ENCODE measurements around the gene ITPR1.

DNA sequence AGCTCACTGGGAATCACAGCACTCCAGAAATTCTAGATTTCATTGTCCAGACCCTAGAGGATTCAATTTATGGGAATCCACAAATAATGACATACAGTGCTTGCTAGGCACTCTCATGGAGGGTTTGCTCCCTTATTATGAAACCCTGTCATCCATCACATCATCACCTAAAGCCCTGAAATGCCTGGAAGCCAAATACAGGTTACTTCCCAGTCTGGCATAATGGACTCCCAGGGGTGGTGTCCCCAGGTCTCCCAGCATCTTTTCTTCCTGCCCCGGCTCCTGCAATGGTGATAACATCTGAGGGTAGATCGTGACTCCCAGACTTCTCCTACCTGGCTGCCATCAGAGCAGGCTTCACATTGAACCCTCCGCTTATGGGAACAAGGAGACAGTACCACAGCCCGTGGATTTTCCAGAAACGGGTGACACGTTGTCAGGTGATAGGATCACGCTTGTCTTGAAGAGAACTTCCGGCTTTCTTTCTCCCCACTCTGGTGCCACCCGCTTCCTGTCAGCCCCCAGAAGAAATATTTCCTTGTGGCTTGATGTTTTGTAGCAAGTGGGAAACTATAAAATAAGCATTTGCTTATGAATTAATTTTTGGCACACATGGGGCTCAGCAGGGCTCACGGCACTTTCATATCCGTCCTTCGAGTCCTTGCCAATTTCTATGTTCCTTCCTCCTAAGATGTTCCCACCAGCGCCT is 247.4 kb downstream of the ITPR1 start:
- TF ChIP-seq, protein P1, sequence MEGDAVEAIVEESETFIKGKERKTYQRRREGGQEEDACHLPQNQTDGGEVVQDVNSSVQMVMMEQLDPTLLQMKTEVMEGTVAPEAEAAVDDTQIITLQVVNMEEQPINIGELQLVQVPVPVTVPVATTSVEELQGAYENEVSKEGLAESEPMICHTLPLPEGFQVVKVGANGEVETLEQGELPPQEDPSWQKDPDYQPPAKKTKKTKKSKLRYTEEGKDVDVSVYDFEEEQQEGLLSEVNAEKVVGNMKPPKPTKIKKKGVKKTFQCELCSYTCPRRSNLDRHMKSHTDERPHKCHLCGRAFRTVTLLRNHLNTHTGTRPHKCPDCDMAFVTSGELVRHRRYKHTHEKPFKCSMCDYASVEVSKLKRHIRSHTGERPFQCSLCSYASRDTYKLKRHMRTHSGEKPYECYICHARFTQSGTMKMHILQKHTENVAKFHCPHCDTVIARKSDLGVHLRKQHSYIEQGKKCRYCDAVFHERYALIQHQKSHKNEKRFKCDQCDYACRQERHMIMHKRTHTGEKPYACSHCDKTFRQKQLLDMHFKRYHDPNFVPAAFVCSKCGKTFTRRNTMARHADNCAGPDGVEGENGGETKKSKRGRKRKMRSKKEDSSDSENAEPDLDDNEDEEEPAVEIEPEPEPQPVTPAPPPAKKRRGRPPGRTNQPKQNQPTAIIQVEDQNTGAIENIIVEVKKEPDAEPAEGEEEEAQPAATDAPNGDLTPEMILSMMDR (IDR thresholded peaks at IDR 0.05; ENCODE audit: insufficient read depth, low read length) = no peak
- TF ChIP-seq POLR2AphosphoS5 (IDR thresholded peaks at IDR 0.05; ENCODE audit: low read depth) = no peak

Measured in HL-60 (cell line).